Large intestine (tissue), 3 donors: ENCODE results near the gene ELL3. TPM values are rescaled to one million over a fixed set of nuclear protein-coding genes. Genes with fewer than 3 reads are reported as not detected.

Experiments
- DNase-seq, 2 donors: peaks; one replicate each; pipeline versions ENCODE4 v3.0.0 to v3.0.0-alpha.2; 2013
- H3K27ac ChIP-seq: one replicate; pipeline ENCODE4 v1.5.1; 2013; ENCODE audit warnings: low read length
- H3K27me3 ChIP-seq: 2 replicates; pipeline ENCODE4 v1.6.1; 2013; ENCODE audit warnings: low read length; ENCODE audit not compliant: control insufficient read depth, insufficient read depth
- H3K36me3 ChIP-seq: 2 replicates; pipeline ENCODE4 v1.6.1; 2013; ENCODE audit warnings: low read length; ENCODE audit not compliant: control insufficient read depth, insufficient read depth
- H3K4me1 ChIP-seq: one replicate; pipeline ENCODE4 v1.6.1; 2013; ENCODE audit warnings: low read length; ENCODE audit not compliant: control insufficient read depth, insufficient read depth
- H3K4me3 ChIP-seq: one replicate; pipeline ENCODE4 v1.5.1; 2013; ENCODE audit warnings: low read length
- H3K9me3 ChIP-seq: one replicate; pipeline ENCODE4 v1.6.1; 2013; ENCODE audit warnings: mild to moderate bottlenecking, low read depth, low read length, moderate library complexity; ENCODE audit not compliant: control insufficient read depth
- WGBS: methylation state at CpG from one replicate; pipeline ENCODE4 v1.1.5; 2013; ENCODE audit warnings: low lambda C conversion rate; ENCODE audit not compliant: insufficient coverage; 5-methylcytosine and 5-hydroxymethylcytosine counted together
- polyA plus RNA-seq: library from polyadenylated mRNA; unstranded; fragments of 120-200 nt; gene quantifications from one replicate; pipeline ENCODE4 v1.2.1, GENCODE V29; 2013

ELL3 gene
- polyA plus RNA-seq, 1 donor: 38.9 TPM

DNA sequence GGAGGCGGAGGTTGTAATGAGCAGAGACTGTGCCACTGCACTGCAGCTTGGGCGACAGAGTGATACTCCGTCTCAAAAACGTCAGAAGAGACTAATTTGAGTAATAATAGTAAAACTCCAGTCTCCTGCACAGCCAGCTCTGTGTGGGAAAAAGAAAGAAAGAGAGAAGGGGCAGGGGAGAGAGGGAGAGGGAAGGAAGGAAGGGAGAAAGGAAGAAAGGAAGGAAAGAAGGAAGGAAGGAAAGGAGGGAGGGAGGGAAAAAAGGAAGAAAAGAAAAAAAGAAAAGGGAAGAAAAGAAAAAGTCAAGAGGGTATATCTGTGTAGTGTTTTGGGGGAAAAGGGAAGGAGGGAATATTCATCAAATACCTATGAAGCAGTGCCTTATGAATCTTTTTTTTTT, 53.6 kb downstream of the ELL3 start:
- Histone ChIP-seq H3K27me3 (no peaks in the 10 kb centered on the region), H3K27ac (no peak overlapping the region), H3K9me3 (no peaks in the 10 kb centered on the region), H3K4me1 (no peaks in the 10 kb centered on the region), H3K36me3 (no peaks in the 10 kb centered on the region), H3K4me3 (no peak overlapping the region)
- 63% methylated on average over 2 of the region's 4 CpGs for WGBS
- DNase-seq: no peak

Other genes starting within 250 kb of the ELL3 start
- gene PPIP5K1, start 186.8 kb downstream of the ELL3 start, polyA plus RNA-seq: 159 TPM
- 15.3 TPM for gene CKMT1B, start 182.9 kb downstream of the ELL3 start, polyA plus RNA-seq
- 10.9 TPM for gene STRC, start 158.2 kb downstream of the ELL3 start, polyA plus RNA-seq
- gene CATSPER2, start 128.1 kb downstream of the ELL3 start, polyA plus RNA-seq: 55.3 TPM
- 13.0 TPM for gene CKMT1A, start 83.1 kb downstream of the ELL3 start, polyA plus RNA-seq
- 546 TPM for gene PDIA3, start 30.5 kb downstream of the ELL3 start, polyA plus RNA-seq
- 720 TPM for gene SERF2, start 15.4 kb upstream of the ELL3 start, polyA plus RNA-seq
- 0.42 TPM for gene SERINC4, start 23.3 kb upstream of the ELL3 start, polyA plus RNA-seq
- 6.0 TPM for gene HYPK, start 23.6 kb upstream of the ELL3 start, polyA plus RNA-seq
- gene MFAP1, start 47.7 kb upstream of the ELL3 start, polyA plus RNA-seq: 37.1 TPM
- gene WDR76, start 50.0 kb upstream of the ELL3 start, polyA plus RNA-seq: 4.9 TPM